Hepatocyte (in vitro differentiated cells): Measurements from ENCODE around the gene RETREG2. TPM values are rescaled to one million over a fixed set of nuclear protein-coding genes. Genes with fewer than 3 reads are reported as not detected.

Experiments used
- DNase-seq: peaks from one replicate; pipeline ENCODE4 v3.0.0-alpha.2; 2016; ENCODE audit warnings: low spot score
- H2AFZ ChIP-seq: fragments of 200-600 bp; sonication (generic); 2 replicates; pipeline ENCODE4 v1.6.0; 2016; ENCODE audit warnings: antibody characterized with exemption, mild to moderate bottlenecking
- H3K27ac ChIP-seq: fragments of 200-600 bp; sonication (generic); 2 replicates; pipeline ENCODE4 v1.5.1; 2016; ENCODE audit warnings: mild to moderate bottlenecking
- H3K27me3 ChIP-seq: fragments of 200-600 bp; sonication (generic); 2 replicates; pipeline ENCODE4 v1.6.1; 2016
- H3K36me3 ChIP-seq: fragments of 200-600 bp; sonication (generic); replicated peaks from 2 replicates; pipeline ENCODE4 v1.5.1; 2016; ENCODE audit warnings: low read depth; ENCODE audit not compliant: insufficient read depth
- H3K4me1 ChIP-seq: fragments of 200-600 bp; sonication (generic); 2 replicates; pipeline ENCODE4 v1.5.1; 2016; ENCODE audit warnings: mild to moderate bottlenecking, moderate library complexity; ENCODE audit not compliant: insufficient read depth
- H3K4me2 ChIP-seq: fragments of 200-600 bp; sonication (generic); 2 replicates; pipeline ENCODE4 v1.6.0; 2016
- H3K4me3 ChIP-seq: fragments of 200-600 bp; sonication (generic); 2 replicates; pipeline ENCODE4 v1.5.1; 2016; ENCODE audit warnings: mild to moderate bottlenecking
- H3K79me2 ChIP-seq: fragments of 200-600 bp; sonication (generic); 2 replicates; pipeline ENCODE4 v1.6.0; 2017; ENCODE audit warnings: mild to moderate bottlenecking
- H3K9me2 ChIP-seq: fragments of 200-600 bp; sonication (generic); replicated peaks from 2 replicates; pipeline ENCODE4 v1.6.0; 2017; ENCODE audit warnings: mild to moderate bottlenecking; ENCODE audit not compliant: insufficient read depth
- H3K9me3 ChIP-seq: fragments of 200-600 bp; sonication (generic); 2 replicates; pipeline ENCODE4 v1.5.1; 2016; ENCODE audit warnings: low read depth, mild to moderate bottlenecking
- H4K20me1 ChIP-seq: fragments of 200-600 bp; sonication (generic); 2 replicates; pipeline ENCODE4 v1.6.0; 2016; ENCODE audit warnings: mild to moderate bottlenecking; ENCODE audit not compliant: insufficient read depth, poor library complexity, severe bottlenecking
- CTCF ChIP-seq: fragments of 200-600 bp; sonication (generic); IDR thresholded peaks from 2 replicates; pipeline ENCODE4 v1.5.1; 2016; ENCODE audit warnings: antibody characterized with exemption, mild to moderate bottlenecking; ENCODE audit not compliant: poor library complexity
- EZH2 ChIP-seq: fragments of 200-600 bp; sonication (generic); IDR thresholded peaks from 2 replicates; pipeline ENCODE4 v1.6.1; 2016; ENCODE audit warnings: antibody characterized with exemption, mild to moderate bottlenecking, borderline replicate concordance
- EZH2phosphoT487 ChIP-seq: fragments of 200-600 bp; sonication (generic); IDR thresholded peaks from one replicate; pipeline ENCODE4 v1.6.1; 2018; ENCODE audit warnings: antibody characterized with exemption, mild to moderate bottlenecking, low read depth, moderate library complexity; ENCODE audit not compliant: unreplicated experiment, severe bottlenecking
- WGBS: methylation state at CpG from one replicate; pipeline ENCODE4 v1.1.6; 2016; ENCODE audit warnings: low lambda C conversion rate; ENCODE audit errors: missing lambda C conversion rate; 5-methylcytosine and 5-hydroxymethylcytosine counted together
- polyA plus RNA-seq: library from polyadenylated mRNA; unstranded; fragments of >200 nt; fragmentation: Nextera tagmentation; extraction: Ambion mirVana; gene quantifications from 2 replicates; pipeline ENCODE4 v1.2.1, GENCODE V29; 2016
- total RNA-seq: library from RNA; depleted of rRNA; stranded (reverse); fragments of >200 nt; gene quantifications from 2 replicates; pipeline ENCODE4 v1.2.3, GENCODE V29; 2014

RETREG2 gene
- total and polyA plus RNA-seq, 2 experiments from 2014 or later: 90.7 to 93.3 TPM

GRCh38 chr2:219213486-219214071 lies 35.5 kb downstream of the RETREG2 start:
- H2AFZ ChIP-seq: no peak overlapping the region
- H3K4me3 ChIP-seq: no peak overlapping the region
- H3K27me3 ChIP-seq: no peaks in the 10 kb centered on the region
- 97% methylated on average over 10 of the region's 10 CpGs for WGBS
- no peak overlapping the region for H3K27ac ChIP-seq
- H3K9me3 ChIP-seq: no peaks in the 10 kb centered on the region
- H3K4me1 ChIP-seq: peaks cover 3% of the 10 kb centered on the region
- peaks cover 3% of the 10 kb centered on the region for H4K20me1 ChIP-seq
- H3K36me3 ChIP-seq: no peaks in the 10 kb centered on the region
- TF ChIP-seq EZH2 (no peak), CTCF (no peak), EZH2phosphoT487 (no peak)
- DNase-seq: no peak
- no peaks in the 10 kb centered on the region for H3K9me2 ChIP-seq
- no peak overlapping the region for H3K4me2 ChIP-seq
- peaks cover 13% of the 10 kb centered on the region for H3K79me2 ChIP-seq

GRCh38 chr2:219214141-219214540 lies 36.1 kb downstream of the RETREG2 start:
- Histone ChIP-seq H3K79me2 (peaks cover 13% of the 10 kb centered on the region), H3K4me3 (no peak overlapping the region), H4K20me1 (no peaks in the 10 kb centered on the region), H3K9me3 (no peaks in the 10 kb centered on the region), H2AFZ (no peak overlapping the region), H3K4me2 (no peak overlapping the region), H3K27ac (no peak overlapping the region), H3K27me3 (no peaks in the 10 kb centered on the region), H3K4me1 (peaks cover 5% of the 10 kb centered on the region), H3K9me2 (no peaks in the 10 kb centered on the region), H3K36me3 (no peaks in the 10 kb centered on the region)
- no peak for DNase-seq
- TF ChIP-seq EZH2 (no peak), CTCF (no peak), EZH2phosphoT487 (no peak)
- WGBS: 98% methylated on average over 15 of the region's 15 CpGs

GRCh38 chr2:219214786-219215185 lies 36.7 kb downstream of the RETREG2 start:
- Histone ChIP-seq H3K4me3 (no peak overlapping the region), H3K4me2 (no peak overlapping the region), H3K4me1 (peaks cover 10% of the 10 kb centered on the region), H3K79me2 (peaks cover 13% of the 10 kb centered on the region), H3K36me3 (no peaks in the 10 kb centered on the region), H2AFZ (no peak overlapping the region), H4K20me1 (no peaks in the 10 kb centered on the region), H3K9me2 (no peaks in the 10 kb centered on the region), H3K9me3 (no peaks in the 10 kb centered on the region), H3K27ac (no peak overlapping the region), H3K27me3 (no peaks in the 10 kb centered on the region)
- WGBS: 93% methylated on average over 6 of the region's 6 CpGs
- TF ChIP-seq EZH2 (no peak), CTCF (no peak), EZH2phosphoT487 (no peak)
- no peak for DNase-seq

- Histone ChIP-seq H3K27ac (no peak overlapping the region), H3K9me2 (no peaks in the 10 kb centered on the region), H3K79me2 (peaks cover 13% of the 10 kb centered on the region), H3K36me3 (no peaks in the 10 kb centered on the region), H3K4me1 (peaks cover 10% of the 10 kb centered on the region), H3K4me3 (no peak overlapping the region), H3K9me3 (no peaks in the 10 kb centered on the region), H3K4me2 (no peak overlapping the region), H2AFZ (no peak overlapping the region), H3K27me3 (no peaks in the 10 kb centered on the region), H4K20me1 (no peaks in the 10 kb centered on the region)
- TF ChIP-seq EZH2phosphoT487 (no peak), EZH2 (no peak), CTCF (no peak)
- 97% methylated on average over 24 of the region's 27 CpGs for WGBS
- no peak for DNase-seq
Measured at GRCh38 chr2:219215871-219216534, 37.9 kb downstream of the RETREG2 start.
